ENCODE measurements around the gene ARL16.

Gene ARL16

DNA sequence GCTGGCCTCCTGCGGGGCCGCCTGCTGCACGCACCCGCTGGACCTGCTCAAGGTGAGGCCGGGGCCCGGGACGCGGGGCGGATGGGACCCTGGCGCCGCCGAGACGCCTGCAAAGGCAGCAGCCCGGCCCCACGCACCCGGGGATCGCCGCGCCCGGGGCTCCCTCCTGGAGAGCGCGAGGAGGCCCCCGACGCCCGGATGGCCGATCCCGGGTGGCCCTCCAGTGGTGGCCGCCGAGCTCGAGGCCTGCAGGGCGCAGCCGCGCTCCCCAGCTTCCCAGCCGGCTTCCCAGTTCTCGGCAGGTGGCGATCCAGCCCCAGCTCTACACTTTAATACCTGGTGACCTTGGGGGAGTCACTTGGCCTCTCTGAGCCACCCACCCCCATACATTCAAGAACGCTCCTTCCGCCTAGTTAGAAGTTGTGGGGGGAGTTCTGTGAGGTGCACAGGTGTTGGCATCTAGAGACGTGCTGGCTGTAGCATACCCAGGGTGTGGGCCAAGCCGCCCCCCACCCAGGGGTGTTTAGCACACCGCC, 28.9 kb upstream of the ARL16 start:
- no peak for DNase-seq

DNA sequence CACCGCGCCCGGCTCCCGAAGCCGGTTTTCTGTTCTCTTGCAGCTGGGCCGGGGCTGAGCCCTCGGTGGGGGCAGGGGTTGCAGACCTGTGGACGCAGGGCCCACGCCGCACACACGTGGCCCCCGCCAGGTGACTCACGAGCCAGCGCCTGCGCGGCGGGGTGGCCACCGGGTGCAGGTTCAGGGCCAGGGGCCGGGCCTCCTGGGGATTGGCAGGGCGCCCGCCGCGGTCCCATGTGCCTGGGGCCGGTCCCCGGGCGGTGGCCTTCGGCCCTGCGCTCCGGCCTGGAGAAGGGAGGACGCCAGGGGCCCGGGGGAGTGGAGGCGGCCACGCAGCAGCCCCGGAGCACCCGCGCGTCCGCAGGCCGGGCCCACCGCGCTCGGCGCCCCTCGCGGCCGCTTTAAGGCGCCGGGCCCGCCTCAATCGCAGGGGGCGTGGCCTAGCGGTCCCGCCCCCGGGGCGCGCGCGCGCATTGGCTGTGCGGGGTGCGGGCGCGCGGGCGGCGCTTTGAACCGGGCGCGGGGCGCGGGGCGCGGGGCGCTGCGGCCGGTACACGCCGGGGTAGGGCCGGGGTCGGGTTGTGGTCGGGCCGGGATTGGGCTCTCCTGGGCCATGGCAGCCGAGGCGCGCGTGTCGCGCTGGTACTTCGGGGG, 28.3 kb upstream of the ARL16 start, which contains the start of gene SLC25A10:
TSS of gene SLC25A10 (plus strand) at position 471 of the 654 bp plus-strand sequence. CDS start at position 614, 143 bp downstream.
- peak; percentile 59 to 71 (median 64) for DNase-seq

DNA sequence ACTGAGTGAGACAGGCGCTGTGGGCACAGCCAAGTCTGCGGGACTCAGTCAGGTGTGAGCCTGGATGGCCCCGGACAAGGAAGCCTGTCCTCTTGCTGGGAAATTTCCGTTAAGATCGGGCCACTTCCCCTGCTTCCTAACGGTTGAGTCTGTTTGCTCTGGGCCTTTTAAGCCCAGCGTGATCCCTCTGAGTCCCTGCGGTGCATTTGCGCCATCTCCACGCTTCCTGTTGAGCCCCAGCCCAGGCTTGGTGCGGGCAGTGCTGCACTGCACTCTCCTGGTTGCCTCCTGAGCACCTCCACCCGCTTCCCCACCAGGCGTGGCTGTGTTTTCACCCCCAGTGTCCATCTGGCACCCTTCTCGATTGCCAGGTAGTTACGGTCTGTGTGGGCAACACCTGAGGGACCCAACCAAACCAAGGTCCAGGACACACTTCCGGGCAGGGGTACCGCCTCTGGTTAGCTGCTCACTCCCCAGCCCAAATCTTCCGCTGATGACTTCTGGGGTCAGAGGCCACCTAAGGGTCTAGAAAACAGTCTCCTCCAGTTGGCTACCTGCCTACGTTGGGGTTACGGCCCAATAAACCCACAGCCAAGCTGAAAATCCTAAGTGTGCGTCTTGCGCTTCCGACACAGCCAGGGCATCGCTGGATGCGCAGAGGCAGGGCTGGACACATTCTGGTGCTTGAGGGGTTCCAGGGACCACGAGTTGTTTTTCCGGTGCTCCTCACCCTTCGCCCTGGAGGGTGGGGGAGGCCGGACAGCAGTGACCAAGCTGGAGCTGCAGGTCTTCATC, 27.1 kb upstream of the ARL16 start:
- DNase-seq = no peak

DNA sequence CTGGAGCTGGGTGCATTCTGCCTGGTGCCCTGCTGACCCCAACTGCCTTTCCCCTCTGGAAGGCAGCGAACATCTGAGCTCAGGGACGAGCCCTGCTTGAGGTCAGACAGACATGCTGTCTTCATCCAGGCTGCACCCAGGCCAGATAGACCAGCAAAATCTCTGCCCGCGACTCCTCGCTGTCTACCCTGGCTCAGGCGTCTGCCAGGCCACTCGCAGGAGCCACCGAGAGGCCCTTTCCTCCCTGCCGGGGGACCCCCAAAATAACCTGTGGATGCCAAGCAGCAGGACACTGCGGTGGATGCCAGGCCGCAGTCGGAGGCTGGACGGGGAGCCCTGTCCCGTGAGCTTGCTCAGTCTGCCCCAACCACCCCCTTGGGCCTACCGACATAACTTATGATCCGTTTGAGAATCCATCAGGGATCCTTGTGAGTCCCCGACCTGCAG, 25.2 kb upstream of the ARL16 start:
- no peak for DNase-seq

- no peak for DNase-seq
Observed at GRCh38 chr17:81707725-81708646, 24.4 kb upstream of the ARL16 start.

DNA sequence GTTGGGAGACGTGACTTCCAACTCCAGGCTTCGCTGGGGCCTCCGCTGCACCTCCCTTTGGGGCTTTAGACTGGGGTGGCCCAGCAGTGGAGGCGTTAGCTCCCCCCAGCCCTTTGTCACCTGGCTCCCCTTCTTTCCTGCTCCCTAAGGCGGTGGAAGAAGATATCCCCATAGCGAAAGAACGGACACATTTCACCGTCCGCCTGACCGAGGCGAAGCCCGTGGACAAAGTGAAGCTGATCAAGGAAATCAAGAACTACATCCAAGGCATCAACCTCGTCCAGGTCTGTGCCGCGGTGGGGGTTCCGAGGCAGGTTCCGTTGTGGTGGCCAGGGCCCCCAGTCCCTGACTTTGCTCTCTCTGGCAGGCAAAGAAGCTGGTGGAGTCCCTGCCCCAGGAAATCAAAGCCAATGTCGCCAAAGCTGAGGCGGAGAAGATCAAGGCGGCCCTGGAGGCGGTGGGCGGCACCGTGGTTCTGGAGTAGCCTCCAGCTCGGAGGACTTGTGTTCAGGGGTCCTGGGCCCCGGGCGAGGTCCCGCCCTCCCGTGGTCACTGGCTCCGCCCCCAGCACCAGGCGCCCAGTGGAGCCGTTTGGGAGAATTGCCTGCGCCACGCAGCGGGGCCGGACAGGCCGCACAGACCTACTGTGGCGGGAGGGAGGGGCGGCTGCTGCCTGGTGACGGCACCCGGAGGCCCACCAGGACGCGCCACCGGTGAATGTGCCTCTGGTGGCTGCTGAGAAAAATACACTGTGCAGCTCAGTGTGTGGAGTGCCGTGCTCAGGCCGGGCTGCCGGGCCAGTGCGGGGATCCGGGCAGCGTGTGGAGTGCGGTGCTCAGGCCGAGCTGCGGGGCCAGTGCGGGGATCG, 23.4 kb upstream of the ARL16 start:
- DNase-seq = no peak

GRCh38 chr17:81706232-81706611, 22.6 kb upstream of the ARL16 start:
- DNase-seq = no peak

- DNase-seq = no peak
Observed at GRCh38 chr17:81705518-81706231, 22.1 kb upstream of the ARL16 start.

DNA sequence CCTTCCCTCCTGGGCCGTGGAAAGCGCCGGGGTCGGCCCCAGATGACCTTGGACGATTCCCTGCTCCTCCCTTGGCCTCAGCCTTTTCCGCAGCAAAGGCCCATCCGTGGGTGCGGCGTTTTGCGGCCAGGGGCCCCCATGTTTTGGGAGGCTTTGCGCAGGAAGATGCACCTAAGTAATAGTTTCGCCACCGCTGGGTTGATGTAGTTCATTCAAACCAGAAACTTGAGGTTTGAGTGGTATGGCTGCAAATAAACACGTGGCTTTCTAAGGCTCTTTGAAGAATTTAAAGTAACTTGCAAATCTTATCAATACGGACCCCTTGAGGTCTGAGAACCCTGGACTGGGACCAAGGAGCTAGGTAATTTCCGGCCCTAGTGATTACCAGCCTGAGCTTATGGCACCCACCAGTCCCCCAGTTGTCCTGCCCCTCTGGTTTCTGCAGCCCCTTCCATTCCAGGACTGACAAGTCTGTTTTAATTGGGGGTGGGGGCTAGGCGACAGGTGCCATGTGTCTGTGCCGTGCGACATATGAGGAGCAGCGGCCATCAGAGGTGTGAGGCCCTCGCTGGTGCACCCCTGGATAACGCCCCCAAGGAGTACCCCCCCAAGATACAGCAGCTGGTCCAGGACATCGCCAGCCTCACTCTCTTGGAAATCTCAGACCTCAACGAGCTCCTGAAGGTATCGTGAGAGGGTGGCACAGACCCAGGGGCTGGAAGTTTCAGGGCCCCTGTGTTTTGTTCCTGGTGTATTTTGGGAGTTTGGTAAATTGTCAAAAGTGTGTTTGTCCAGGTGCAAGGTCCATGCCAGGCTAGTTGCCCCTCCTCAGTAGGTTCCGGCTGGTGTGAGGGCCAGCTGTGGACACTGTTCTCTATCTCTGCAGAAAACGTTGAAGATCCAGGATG, 20.4 kb upstream of the ARL16 start:
- DNase-seq = no peak

- peak; percentile 75 to 81 (median 80) for DNase-seq
Observed at GRCh38 chr17:81702934-81703746, 19.5 kb upstream of the ARL16 start, which contains the start of gene MRPL12. TSS of gene MRPL12 (plus strand) at chr17:81703367. CDS start at chr17:81703502, 135 bp downstream.

- no peak for DNase-seq
Observed at GRCh38 chr17:81701288-81702071, 17.9 kb upstream of the ARL16 start.

DNA sequence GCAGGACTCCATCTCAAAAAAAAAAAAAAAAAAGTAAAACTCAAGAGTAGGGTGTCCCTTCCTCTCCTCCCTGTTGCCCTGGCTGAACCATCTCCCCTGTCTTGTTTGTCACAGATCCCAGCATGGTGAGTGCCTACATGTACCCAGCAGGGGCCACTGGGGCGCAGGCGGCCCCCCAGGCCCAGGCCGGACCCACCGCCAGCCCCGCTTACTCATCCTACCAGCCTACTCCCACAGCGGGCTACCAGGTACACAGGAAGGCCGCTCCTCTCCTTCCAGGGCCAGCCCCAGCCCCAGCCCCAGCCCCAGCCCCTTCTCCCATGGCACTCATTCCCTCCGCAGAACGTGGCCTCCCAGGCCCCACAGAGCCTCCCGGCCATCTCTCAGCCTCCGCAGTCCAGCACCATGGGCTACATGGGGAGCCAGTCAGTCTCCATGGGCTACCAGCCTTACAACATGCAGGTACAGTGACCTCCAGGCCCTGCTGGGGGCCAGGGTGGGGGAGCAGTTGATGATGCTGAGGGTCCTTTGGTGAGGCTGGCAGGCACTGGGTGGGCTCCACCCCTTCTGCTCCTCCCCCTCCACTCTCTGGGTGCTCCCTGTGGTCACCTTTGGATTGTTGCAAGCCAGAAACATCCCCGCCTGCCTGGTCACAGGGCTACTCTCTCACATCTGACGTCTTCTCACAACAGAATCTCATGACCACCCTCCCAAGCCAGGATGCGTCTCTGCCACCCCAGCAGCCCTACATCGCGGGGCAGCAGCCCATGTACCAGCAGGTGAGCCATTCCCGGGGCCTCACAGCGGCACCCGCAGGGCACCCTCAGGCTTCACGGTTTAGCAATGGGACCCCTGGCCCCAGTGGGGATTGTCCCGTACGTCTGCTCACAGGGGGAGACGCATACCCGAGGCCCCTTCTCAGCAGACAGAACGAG, 17.0 kb upstream of the ARL16 start:
- DNase-seq = no peak

GRCh38 chr17:81697261-81698044, 13.9 kb upstream of the ARL16 start:
- DNase-seq = no peak

- no peak for DNase-seq
Observed at GRCh38 chr17:81696218-81696941, 12.8 kb upstream of the ARL16 start.

GRCh38 chr17:81695801-81696200, 12.2 kb upstream of the ARL16 start:
- DNase-seq = no peak

All from activated CD4-positive, CD25-positive, alpha-beta regulatory T cell (primary cell).